GM12878 (cell line): ENCODE results near the gene OTOP3. TPM values are rescaled to one million over a fixed set of nuclear protein-coding genes. Genes with fewer than 3 reads are reported as not detected.

ENCODE experiments used
- GABPA ChIP-seq: IDR thresholded peaks from 2 replicates; pipeline ENCODE4 v1.6.1; 2014; ENCODE audit warnings: antibody characterized with exemption, low read depth, mild to moderate bottlenecking, inconsistent platforms
- ZNF274 ChIP-seq: IDR thresholded peaks from one replicate; pipeline ENCODE4 v1.8.0; 2011; ENCODE audit not compliant: insufficient read length, insufficient read depth
- polyA plus RNA-seq, 11 experiments: library from polyadenylated mRNA; depleted of rRNA in 4 of 11; unstranded in 6 of 11; stranded (reverse) in 5 of 11; fragments of >200 nt; fragmentation: Nextera tagmentation in 4 of 11; fragmentation: Illumina TruSeq in 1 of 11; extraction: Ambion mirVana in 4 of 11; extraction: Trizol in 1 of 11; gene quantifications; 1 replicate in 1 of 11; 2 replicates in 10 of 11; pipeline versions ENCODE4 v1.2.1 to v1.2.3, GENCODE V29; 2011 to 2016; ENCODE audit warnings: inconsistent platforms in 2 of 11, missing spikeins in 2 of 11, low read depth in 1 of 11
- total RNA-seq, 4 experiments: library from RNA; depleted of rRNA in 3 of 4; stranded (reverse); fragments of >200 nt in 3 of 4; fragmentation: Illumina TruSeq in 1 of 4; extraction: Trizol in 1 of 4; gene quantifications; 2 replicates each; pipeline versions ENCODE4 v1.2.1 to v1.2.3, GENCODE V29; 2013 to 2021
- TF ChIP-seq, protein P1 (sequence below): fragments of 450-650 bp; IDR thresholded peaks from 2 replicates; pipeline ENCODE4 v1.6.1; 2017; ENCODE audit warnings: mild to moderate bottlenecking, moderate library complexity
- TF ChIP-seq, protein P2 (sequence below), 3 experiments: IDR thresholded peaks in 2 of 3; conservative IDR thresholded peaks in 1 of 3; 2 replicates each; pipeline ENCODE4 v1.5.1; 2011; ENCODE audit warnings: low read depth in 3 of 3, low read length in 3 of 3, mild to moderate bottlenecking in 3 of 3, control low read depth in 2 of 3, moderate library complexity in 2 of 3, inconsistent platforms in 1 of 3, mixed read lengths in 1 of 3; ENCODE audit not compliant: control insufficient read depth in 2 of 3, insufficient read depth in 1 of 3; ENCODE audit errors: extremely low read depth in 1 of 3
- TF ChIP-seq, protein P3 (sequence below): IDR thresholded peaks from 2 replicates; pipeline ENCODE4 v1.6.1; 2012; ENCODE audit warnings: low read depth, low read length, improper control_type of control experiment
- TF ChIP-seq, protein P4 (sequence below): fragments of 450-650 bp; IDR thresholded peaks from 2 replicates; pipeline ENCODE4 v1.6.1; 2016; ENCODE audit warnings: mild to moderate bottlenecking

OTOP3 gene
- total and polyA plus RNA-seq, 10 of the 15 experiments (the other 5 are each of a cell fraction or from before 2014, with no cell fraction given): 0.03 to 0.06 TPM; not detected in 8

DNA sequence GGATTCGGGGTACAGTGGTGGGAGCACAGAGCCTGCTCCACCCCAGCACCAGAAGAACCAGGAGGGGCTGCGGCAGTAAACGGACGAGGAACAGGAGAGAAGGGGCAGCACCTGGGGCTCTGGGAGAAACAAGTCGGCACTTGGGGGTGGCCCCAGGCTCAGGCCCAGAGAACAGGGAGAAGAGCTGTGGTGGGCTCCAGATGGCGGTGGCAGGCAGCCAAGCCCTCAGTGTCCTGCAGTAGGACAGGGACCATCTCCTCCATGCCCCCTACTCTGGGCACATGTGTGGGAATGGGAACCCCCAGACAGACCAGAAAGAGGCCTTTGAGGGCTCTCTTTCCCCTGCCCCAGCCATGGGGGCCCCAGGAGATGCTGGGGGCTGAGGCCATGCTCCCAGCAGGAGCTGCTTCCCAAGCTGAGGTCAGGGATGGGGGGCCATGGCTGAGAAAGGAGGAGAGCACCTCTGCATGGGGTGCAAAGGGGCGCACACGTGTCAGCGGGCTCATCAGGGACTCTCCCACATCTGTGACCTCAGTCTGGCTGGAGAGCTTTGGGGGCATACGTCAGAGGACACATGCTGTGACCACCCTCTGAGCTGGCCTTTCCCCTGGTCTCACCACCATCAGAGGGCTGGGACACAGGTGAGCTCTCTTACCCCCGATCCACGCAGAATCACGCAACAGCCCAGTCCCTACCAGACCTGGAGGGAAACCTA, 19.4 kb upstream of the OTOP3 start (continued):
- TF ChIP-seq, protein P1, sequence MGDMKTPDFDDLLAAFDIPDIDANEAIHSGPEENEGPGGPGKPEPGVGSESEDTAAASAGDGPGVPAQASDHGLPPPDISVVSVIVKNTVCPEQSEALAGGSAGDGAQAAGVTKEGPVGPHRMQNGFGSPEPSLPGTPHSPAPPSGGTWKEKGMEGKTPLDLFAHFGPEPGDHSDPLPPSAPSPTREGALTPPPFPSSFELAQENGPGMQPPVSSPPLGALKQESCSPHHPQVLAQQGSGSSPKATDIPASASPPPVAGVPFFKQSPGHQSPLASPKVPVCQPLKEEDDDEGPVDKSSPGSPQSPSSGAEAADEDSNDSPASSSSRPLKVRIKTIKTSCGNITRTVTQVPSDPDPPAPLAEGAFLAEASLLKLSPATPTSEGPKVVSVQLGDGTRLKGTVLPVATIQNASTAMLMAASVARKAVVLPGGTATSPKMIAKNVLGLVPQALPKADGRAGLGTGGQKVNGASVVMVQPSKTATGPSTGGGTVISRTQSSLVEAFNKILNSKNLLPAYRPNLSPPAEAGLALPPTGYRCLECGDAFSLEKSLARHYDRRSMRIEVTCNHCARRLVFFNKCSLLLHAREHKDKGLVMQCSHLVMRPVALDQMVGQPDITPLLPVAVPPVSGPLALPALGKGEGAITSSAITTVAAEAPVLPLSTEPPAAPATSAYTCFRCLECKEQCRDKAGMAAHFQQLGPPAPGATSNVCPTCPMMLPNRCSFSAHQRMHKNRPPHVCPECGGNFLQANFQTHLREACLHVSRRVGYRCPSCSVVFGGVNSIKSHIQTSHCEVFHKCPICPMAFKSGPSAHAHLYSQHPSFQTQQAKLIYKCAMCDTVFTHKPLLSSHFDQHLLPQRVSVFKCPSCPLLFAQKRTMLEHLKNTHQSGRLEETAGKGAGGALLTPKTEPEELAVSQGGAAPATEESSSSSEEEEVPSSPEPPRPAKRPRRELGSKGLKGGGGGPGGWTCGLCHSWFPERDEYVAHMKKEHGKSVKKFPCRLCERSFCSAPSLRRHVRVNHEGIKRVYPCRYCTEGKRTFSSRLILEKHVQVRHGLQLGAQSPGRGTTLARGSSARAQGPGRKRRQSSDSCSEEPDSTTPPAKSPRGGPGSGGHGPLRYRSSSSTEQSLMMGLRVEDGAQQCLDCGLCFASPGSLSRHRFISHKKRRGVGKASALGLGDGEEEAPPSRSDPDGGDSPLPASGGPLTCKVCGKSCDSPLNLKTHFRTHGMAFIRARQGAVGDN: no peak
- TF ChIP-seq GABPA: no peak
- TF ChIP-seq, protein P2, sequence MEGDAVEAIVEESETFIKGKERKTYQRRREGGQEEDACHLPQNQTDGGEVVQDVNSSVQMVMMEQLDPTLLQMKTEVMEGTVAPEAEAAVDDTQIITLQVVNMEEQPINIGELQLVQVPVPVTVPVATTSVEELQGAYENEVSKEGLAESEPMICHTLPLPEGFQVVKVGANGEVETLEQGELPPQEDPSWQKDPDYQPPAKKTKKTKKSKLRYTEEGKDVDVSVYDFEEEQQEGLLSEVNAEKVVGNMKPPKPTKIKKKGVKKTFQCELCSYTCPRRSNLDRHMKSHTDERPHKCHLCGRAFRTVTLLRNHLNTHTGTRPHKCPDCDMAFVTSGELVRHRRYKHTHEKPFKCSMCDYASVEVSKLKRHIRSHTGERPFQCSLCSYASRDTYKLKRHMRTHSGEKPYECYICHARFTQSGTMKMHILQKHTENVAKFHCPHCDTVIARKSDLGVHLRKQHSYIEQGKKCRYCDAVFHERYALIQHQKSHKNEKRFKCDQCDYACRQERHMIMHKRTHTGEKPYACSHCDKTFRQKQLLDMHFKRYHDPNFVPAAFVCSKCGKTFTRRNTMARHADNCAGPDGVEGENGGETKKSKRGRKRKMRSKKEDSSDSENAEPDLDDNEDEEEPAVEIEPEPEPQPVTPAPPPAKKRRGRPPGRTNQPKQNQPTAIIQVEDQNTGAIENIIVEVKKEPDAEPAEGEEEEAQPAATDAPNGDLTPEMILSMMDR (IDR thresholded peaks at IDR 0.05 in 2 of 3, conservative IDR thresholded peaks at IDR 0.05 in 1 of 3; ENCODE audit: control insufficient read depth in 2 of 3, extremely low read depth in 1 of 3, insufficient read depth in 1 of 3, low read depth in 3 of 3, low read length in 3 of 3): no peak
- no peak for TF ChIP-seq ZNF274
- TF ChIP-seq, protein P3, sequence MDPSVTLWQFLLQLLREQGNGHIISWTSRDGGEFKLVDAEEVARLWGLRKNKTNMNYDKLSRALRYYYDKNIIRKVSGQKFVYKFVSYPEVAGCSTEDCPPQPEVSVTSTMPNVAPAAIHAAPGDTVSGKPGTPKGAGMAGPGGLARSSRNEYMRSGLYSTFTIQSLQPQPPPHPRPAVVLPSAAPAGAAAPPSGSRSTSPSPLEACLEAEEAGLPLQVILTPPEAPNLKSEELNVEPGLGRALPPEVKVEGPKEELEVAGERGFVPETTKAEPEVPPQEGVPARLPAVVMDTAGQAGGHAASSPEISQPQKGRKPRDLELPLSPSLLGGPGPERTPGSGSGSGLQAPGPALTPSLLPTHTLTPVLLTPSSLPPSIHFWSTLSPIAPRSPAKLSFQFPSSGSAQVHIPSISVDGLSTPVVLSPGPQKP: no peak
- TF ChIP-seq, protein P4, sequence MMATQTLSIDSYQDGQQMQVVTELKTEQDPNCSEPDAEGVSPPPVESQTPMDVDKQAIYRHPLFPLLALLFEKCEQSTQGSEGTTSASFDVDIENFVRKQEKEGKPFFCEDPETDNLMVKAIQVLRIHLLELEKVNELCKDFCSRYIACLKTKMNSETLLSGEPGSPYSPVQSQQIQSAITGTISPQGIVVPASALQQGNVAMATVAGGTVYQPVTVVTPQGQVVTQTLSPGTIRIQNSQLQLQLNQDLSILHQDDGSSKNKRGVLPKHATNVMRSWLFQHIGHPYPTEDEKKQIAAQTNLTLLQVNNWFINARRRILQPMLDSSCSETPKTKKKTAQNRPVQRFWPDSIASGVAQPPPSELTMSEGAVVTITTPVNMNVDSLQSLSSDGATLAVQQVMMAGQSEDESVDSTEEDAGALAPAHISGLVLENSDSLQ: no peak
